Esophagus squamous epithelium (tissue), 5 donors: Measurements from ENCODE around the gene PRSS23. TPM values are rescaled to one million over a fixed set of nuclear protein-coding genes. Genes with fewer than 3 reads are reported as not detected.

ENCODE experiments used
- DNase-seq: peaks from one replicate; lab custom pipeline; 2025; lab: John Stamatoyannopoulos, UW
- H3K27ac ChIP-seq, 4 donors: fragments of 200-600 bp; sonication (generic); one replicate each; pipeline ENCODE4 v1.5.1; 2016 to 2019; ENCODE audit warnings: mild to moderate bottlenecking in 1 of 4
- H3K27me3 ChIP-seq, 4 donors: fragments of 200-600 bp; sonication (generic); 1 replicate in 3 of 4; 2 replicates in 1 of 4; pipeline versions ENCODE4 v1.5.1 to v1.6.0; 2017 to 2021; ENCODE audit warnings: antibody characterized with exemption in 1 of 4
- H3K36me3 ChIP-seq, 3 donors: fragments of 200-600 bp; sonication (generic); one replicate each; pipeline ENCODE4 v1.5.1; 2016 to 2019
- H3K4me1 ChIP-seq, 3 donors: fragments of 200-600 bp; sonication (generic); one replicate each; pipeline ENCODE4 v1.5.1; 2017 to 2019
- H3K4me3 ChIP-seq, 4 donors: fragments of 200-600 bp; sonication (generic); 1 replicate in 3 of 4; 2 replicates in 1 of 4; pipeline ENCODE4 v1.5.1; 2016 to 2019; ENCODE audit warnings: mild to moderate bottlenecking in 2 of 4, moderate library complexity in 1 of 4
- H3K9me3 ChIP-seq, 3 donors: fragments of 200-600 bp; sonication (generic); one replicate each; pipeline ENCODE4 v1.5.1; 2016 to 2019
- POLR2A ChIP-seq, 4 donors: fragments of 450-650 bp; IDR thresholded peaks; one replicate each; pipeline ENCODE4 v1.6.1; 2017; ENCODE audit warnings: antibody characterized with exemption in 4 of 4, mild to moderate bottlenecking in 4 of 4, moderate library complexity in 3 of 4
- WGBS, 2 donors: methylation state at CpG; one replicate each; pipeline ENCODE4 v1.1.5; 2018; 5-methylcytosine and 5-hydroxymethylcytosine counted together
- intact Hi-C: fragments of 100-400 bp; cut with DNase I; formaldehyde crosslinking; loops from one replicate; pipeline ENCODE4 v1.15.0; 2022
- total RNA-seq, 4 donors: library from RNA; depleted of rRNA; stranded (reverse); fragments of >200 nt; gene quantifications; one replicate each; pipeline ENCODE4 v1.1.0, GENCODE V29; 2016
- TF ChIP-seq, protein P1 (sequence below), 6 experiments: fragments of 450-650 bp in 4 of 6; fragments of 200-600 bp in 2 of 6; sonication (generic) in 2 of 6; IDR thresholded peaks; one replicate each; pipeline ENCODE4 v1.5.1; 2016 to 2019; ENCODE audit warnings: antibody characterized with exemption in 6 of 6, mild to moderate bottlenecking in 4 of 6, moderate library complexity in 4 of 6
- donor health status: DM: yes; HTN: yes; CAD: no.

Gene PRSS23
- total RNA-seq, 4 donors from 2014 or later, result 2.9 to 20.6 (median 9.4) TPM

DNA sequence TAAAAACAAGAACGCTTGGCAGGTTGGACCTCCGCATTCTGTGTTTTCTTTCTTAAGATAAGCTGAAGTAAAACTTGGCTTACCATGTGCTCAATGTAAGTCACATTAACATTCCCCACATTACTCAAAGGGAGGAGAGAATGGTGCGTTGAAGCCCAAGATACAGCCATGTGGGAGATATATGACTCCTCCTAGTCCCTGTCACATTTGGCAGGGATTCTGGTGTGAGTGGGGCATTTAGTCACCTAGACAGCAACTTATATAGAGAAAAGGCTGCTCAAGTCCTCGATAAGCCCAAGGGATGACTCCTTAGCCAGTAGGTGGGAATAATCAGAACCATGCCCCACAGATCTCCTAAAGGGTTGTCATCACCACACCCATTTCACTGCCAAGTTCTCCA, 4.6 kb downstream of the PRSS23 start:
- WGBS, 2 donors, result 76 to 93% methylated on average over 4 of the region's 4 CpGs

DNA sequence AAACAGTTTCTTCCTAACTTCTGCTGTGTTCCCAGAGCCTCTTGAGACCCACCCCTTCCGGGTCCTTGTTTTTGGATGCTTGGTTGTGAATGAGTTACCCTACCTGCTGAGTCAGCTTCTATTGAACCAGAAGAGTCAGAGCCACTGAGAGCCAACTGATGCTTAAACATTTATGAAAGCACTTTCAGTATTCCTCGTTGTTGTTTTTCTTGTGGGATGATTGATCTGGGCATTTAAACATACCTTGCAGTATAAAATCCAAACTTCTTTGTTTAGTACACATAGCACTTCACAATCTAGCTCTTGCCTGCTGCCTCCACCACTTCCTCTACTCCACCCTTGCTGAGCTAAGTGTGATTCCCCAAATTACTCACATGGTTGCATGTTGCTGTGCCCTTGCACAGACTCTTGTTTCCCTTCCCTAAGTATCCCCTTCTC, 5.5 kb downstream of the PRSS23 start:
- Histone ChIP-seq H3K36me3 (no peaks in the 10 kb centered on the region), H3K4me1 (peaks cover 11 to 39% (median 21%) of the 10 kb centered on the region in 3 donors), H3K27me3 (peaks cover 0 to 9% (median 0%) of the 10 kb centered on the region in 4 donors), H3K27ac (peak overlapping the region in 3 of 4 donors; percentile 23 to 33 (median 23)), H3K9me3 (no peaks in the 10 kb centered on the region), H3K4me3 (no peak overlapping the region)
- TF ChIP-seq, protein P1, sequence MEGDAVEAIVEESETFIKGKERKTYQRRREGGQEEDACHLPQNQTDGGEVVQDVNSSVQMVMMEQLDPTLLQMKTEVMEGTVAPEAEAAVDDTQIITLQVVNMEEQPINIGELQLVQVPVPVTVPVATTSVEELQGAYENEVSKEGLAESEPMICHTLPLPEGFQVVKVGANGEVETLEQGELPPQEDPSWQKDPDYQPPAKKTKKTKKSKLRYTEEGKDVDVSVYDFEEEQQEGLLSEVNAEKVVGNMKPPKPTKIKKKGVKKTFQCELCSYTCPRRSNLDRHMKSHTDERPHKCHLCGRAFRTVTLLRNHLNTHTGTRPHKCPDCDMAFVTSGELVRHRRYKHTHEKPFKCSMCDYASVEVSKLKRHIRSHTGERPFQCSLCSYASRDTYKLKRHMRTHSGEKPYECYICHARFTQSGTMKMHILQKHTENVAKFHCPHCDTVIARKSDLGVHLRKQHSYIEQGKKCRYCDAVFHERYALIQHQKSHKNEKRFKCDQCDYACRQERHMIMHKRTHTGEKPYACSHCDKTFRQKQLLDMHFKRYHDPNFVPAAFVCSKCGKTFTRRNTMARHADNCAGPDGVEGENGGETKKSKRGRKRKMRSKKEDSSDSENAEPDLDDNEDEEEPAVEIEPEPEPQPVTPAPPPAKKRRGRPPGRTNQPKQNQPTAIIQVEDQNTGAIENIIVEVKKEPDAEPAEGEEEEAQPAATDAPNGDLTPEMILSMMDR (IDR thresholded peaks at IDR 0.05), result no peak
- TF ChIP-seq POLR2A (IDR thresholded peaks at IDR 0.05), result no peak
- WGBS, 2 donors, result 7 to 40% methylated on average over 2 of the region's 2 CpGs
- intact Hi-C loops, result loop anchor here (10.0 kb wide), 1 partner anchor 131 kb away; the partner anchor contains the start of gene ME3
- DNase-seq, result no peak

More for the DNA sequence above, 4.6 kb downstream of the PRSS23 start:
- intact Hi-C loops, result loop anchor here (10.0 kb wide), 1 partner anchor 130 kb away; the partner anchor contains the start of gene ME3
- TF ChIP-seq, protein P1 (IDR thresholded peaks at IDR 0.05), result no peak
- no peak for TF ChIP-seq POLR2A (IDR thresholded peaks at IDR 0.05)
- H3K4me3 ChIP-seq, result no peak overlapping the region
- no peaks in the 10 kb centered on the region for H3K36me3 ChIP-seq
- DNase-seq, result no peak
- peaks cover 0 to 19% (median 0%) of the 10 kb centered on the region in 4 donors for H3K27me3 ChIP-seq
- no peaks in the 10 kb centered on the region for H3K9me3 ChIP-seq
- peak overlapping the region in 2 of 4 donors; percentile 23 to 33 for H3K27ac ChIP-seq
- H3K4me1 ChIP-seq, result peaks cover 14 to 47% (median 21%) of the 10 kb centered on the region in 3 donors

DNA sequence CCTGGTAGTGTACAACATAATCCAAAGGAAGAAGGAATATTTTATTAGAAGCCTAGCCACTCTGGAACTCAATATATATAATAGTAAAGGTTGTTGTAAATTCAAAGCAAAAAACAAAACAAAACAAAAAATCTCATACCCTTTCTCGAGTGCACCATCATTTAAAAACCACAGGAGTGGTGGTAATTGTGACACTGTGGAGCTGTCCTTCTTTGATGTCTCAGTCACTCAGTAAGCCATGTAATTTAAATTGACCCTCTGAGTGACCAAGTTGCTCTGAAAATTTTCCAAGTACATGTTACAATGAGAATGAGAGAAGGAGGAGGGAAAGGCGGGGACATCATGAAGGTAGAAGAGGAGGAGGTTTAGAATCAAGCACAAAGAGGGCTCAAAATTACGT, 6.6 kb downstream of the PRSS23 start:
- WGBS, 2 donors, result 86 to 88% methylated on average over 3 of the region's 3 CpGs
- intact Hi-C loops, result loop anchor here (10.0 kb wide), 1 partner anchor 132 kb away; the partner anchor contains the start of gene ME3

DNA sequence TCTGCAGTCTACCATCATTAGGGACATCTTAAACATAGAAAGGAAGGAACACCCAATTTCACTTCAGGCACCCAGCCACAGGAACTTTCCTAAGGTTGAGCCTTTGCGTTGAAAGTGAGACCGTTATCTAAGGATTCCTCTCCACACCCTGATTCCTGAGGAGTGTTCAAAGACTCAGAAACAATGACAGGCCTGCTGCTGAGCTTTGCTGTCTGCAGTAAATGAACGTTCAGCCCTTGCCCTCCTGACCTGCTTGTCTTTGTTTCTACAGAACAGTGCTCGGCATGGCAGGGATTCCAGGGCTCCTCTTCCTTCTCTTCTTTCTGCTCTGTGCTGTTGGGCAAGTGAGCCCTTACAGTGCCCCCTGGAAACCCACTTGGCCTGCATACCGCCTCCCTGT, 7.0 kb downstream of the PRSS23 start:
- Histone ChIP-seq H3K4me3 (no peak overlapping the region), H3K4me1 (peaks cover 4 to 25% (median 12%) of the 10 kb centered on the region in 3 donors), H3K36me3 (no peaks in the 10 kb centered on the region), H3K27ac (no peak overlapping the region), H3K27me3 (peaks cover 0 to 1% (median 0%) of the 10 kb centered on the region in 4 donors), H3K9me3 (no peaks in the 10 kb centered on the region)
- intact Hi-C loops, result loop anchor here (10.0 kb wide), 1 partner anchor 133 kb away; the partner anchor contains the start of gene ME3
- no peak for DNase-seq
- TF ChIP-seq, protein P1 (IDR thresholded peaks at IDR 0.05), result no peak
- TF ChIP-seq POLR2A (IDR thresholded peaks at IDR 0.05), result no peak
- WGBS, 2 donors, result 79 to 86% methylated on average over 3 to 5 of the region's 5 CpGs

More for the DNA sequence above, 6.6 kb downstream of the PRSS23 start:
- no peak for DNase-seq
- Histone ChIP-seq H3K27me3 (peaks cover 0 to 6% (median 0%) of the 10 kb centered on the region in 4 donors), H3K4me3 (no peak overlapping the region), H3K9me3 (no peaks in the 10 kb centered on the region), H3K27ac (no peak overlapping the region), H3K4me1 (peaks cover 4 to 29% (median 16%) of the 10 kb centered on the region in 3 donors), H3K36me3 (no peaks in the 10 kb centered on the region)
- TF ChIP-seq, protein P1 (IDR thresholded peaks at IDR 0.05), result no peak
- no peak for TF ChIP-seq POLR2A (IDR thresholded peaks at IDR 0.05)

DNA sequence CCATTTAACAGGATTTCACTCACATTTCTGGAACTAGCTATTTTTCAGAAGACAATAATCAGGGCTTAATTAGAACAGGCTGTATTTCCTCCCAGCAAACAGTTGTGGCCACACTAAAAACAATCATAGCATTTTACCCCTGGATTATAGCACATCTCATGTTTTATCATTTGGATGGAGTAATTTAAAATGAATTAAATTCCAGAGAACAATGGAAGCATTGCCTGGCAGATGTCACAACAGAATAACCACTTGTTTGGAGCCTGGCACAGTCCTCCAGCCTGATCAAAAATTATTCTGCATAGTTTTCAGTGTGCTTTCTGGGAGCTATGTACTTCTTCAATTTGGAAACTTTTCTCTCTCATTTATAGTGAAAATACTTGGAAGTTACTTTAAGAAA, 9.2 kb downstream of the PRSS23 start:
- no peak for TF ChIP-seq POLR2A (IDR thresholded peaks at IDR 0.05)
- TF ChIP-seq, protein P1 (IDR thresholded peaks at IDR 0.05), result no peak
- H3K4me1 ChIP-seq, result peaks cover 4 to 19% (median 11%) of the 10 kb centered on the region in 3 donors
- no peaks in the 10 kb centered on the region for H3K9me3 ChIP-seq
- intact Hi-C loops, result loop anchor here (10.0 kb wide), 1 partner anchor 135 kb away; the partner anchor contains the start of gene ME3
- DNase-seq, result no peak
- H3K27me3 ChIP-seq, result no peaks in the 10 kb centered on the region
- H3K4me3 ChIP-seq, result no peak overlapping the region
- H3K36me3 ChIP-seq, result no peaks in the 10 kb centered on the region
- H3K27ac ChIP-seq, result no peak overlapping the region
